Skeletal muscle tissue (tissue), 4 donors: ENCODE results near the gene TNKS1BP1. TPM values are rescaled to one million over a fixed set of nuclear protein-coding genes. Genes with fewer than 3 reads are reported as not detected.
A peak's percentile ranks its signal among the peaks of the same experiment; 100 is the strongest.
"Not testable (repeated sequence)": the region's sequence is repeated elsewhere in the genome, so short reads cannot be mapped to it uniquely, and the experiment has no call there.

Experiments
- H3K27ac ChIP-seq: one replicate; pipeline ENCODE4 v1.7.0; 2013; ENCODE audit warnings: mild to moderate bottlenecking, low read depth, low read length, inconsistent platforms
- H3K27me3 ChIP-seq, 3 donors: one replicate each; pipeline ENCODE4 v1.7.0; 2013; ENCODE audit warnings: low read length in 3 of 3; ENCODE audit not compliant: control insufficient read depth in 3 of 3, insufficient read depth in 3 of 3
- H3K36me3 ChIP-seq, 3 donors: one replicate each; pipeline ENCODE4 v1.7.0; 2013; ENCODE audit warnings: low read length in 3 of 3; ENCODE audit not compliant: control insufficient read depth in 3 of 3, insufficient read depth in 3 of 3
- H3K4me1 ChIP-seq, 3 donors: one replicate each; pipeline ENCODE4 v1.7.0; 2013; ENCODE audit warnings: low read length in 3 of 3, mild to moderate bottlenecking in 3 of 3; ENCODE audit not compliant: control insufficient read depth in 3 of 3, insufficient read depth in 3 of 3
- H3K4me3 ChIP-seq, 3 donors: one replicate each; pipeline ENCODE4 v1.7.0; 2013; ENCODE audit warnings: low read length in 3 of 3
- H3K9ac ChIP-seq, 3 donors: one replicate each; pipeline ENCODE4 v1.7.0; 2013; ENCODE audit warnings: low read length in 3 of 3, mild to moderate bottlenecking in 3 of 3, moderate library complexity in 2 of 3, low read depth in 1 of 3
- H3K9me3 ChIP-seq, 3 donors: one replicate each; pipeline ENCODE4 v1.7.0; 2013; ENCODE audit warnings: low read length in 3 of 3; ENCODE audit not compliant: control insufficient read depth in 3 of 3
- total RNA-seq: library from RNA; depleted of rRNA; stranded (reverse); fragments of >200 nt; gene quantifications from one replicate; pipeline ENCODE4 v1.2.3, GENCODE V29; 2014
- donor health status: Osteomylitis.

TNKS1BP1 gene
- total RNA-seq, 1 donor from 2014 or later: 65.2 TPM

GRCh38 chr11:57283231-57283990 is 41.3 kb downstream of the TNKS1BP1 start:
- H3K4me3 ChIP-seq: no peak overlapping the region
- H3K9ac ChIP-seq: no peak overlapping the region
- H3K36me3 ChIP-seq: no peaks in the 10 kb centered on the region
- no peaks in the 10 kb centered on the region for H3K9me3 ChIP-seq
- H3K27ac ChIP-seq: no peak overlapping the region
- no peaks in the 10 kb centered on the region for H3K27me3 ChIP-seq
- peaks cover 0 to 5% (median under 1%) of the 10 kb centered on the region in 3 donors for H3K4me1 ChIP-seq

- peaks cover 9 to 16% (median 12%) of the 10 kb centered on the region in 3 donors for H3K4me1 ChIP-seq
- H3K36me3 ChIP-seq, H3K27me3 ChIP-seq, H3K27ac ChIP-seq, H3K9me3 ChIP-seq, H3K9ac ChIP-seq, H3K4me3 ChIP-seq: not testable (repeated sequence)
These were observed 43.2 kb downstream of the TNKS1BP1 start for GRCh38 chr11:57281546-57281945.

GRCh38 chr11:57279116-57279515 is 45.6 kb downstream of the TNKS1BP1 start:
- no peak overlapping the region for H3K9ac ChIP-seq

GRCh38 chr11:57278721-57279095 is 46.0 kb downstream of the TNKS1BP1 start:
- no peaks in the 10 kb centered on the region for H3K36me3 ChIP-seq
- peaks cover 9 to 16% (median 13%) of the 10 kb centered on the region in 3 donors for H3K4me1 ChIP-seq
- H3K9ac ChIP-seq: no peak overlapping the region
- peak overlapping the region; percentile 62 for H3K27ac ChIP-seq
- no peaks in the 10 kb centered on the region for H3K9me3 ChIP-seq
- H3K4me3 ChIP-seq: no peak overlapping the region
- no peaks in the 10 kb centered on the region for H3K27me3 ChIP-seq

More at GRCh38 chr11:57279116-57279515, 45.6 kb downstream of the TNKS1BP1 start:
- H3K4me1 ChIP-seq: peaks cover 9 to 16% (median 13%) of the 10 kb centered on the region in 3 donors
- no peaks in the 10 kb centered on the region for H3K9me3 ChIP-seq
- H3K36me3 ChIP-seq: no peaks in the 10 kb centered on the region
- no peak overlapping the region for H3K4me3 ChIP-seq
- H3K27ac ChIP-seq: no peak overlapping the region
- no peaks in the 10 kb centered on the region for H3K27me3 ChIP-seq

- Histone ChIP-seq H3K9ac (peak overlapping the region in 2 of 3 donors; percentile 51 to 63), H3K9me3 (peaks cover 0 to 2% (median 0%) of the 10 kb centered on the region in 3 donors), H3K27ac (peak overlapping the region; percentile 62), H3K27me3 (no peaks in the 10 kb centered on the region), H3K4me3 (peak overlapping the region; percentile 2 to 58 (median 28)), H3K36me3 (no peaks in the 10 kb centered on the region), H3K4me1 (peaks cover 9 to 16% (median 13%) of the 10 kb centered on the region in 3 donors)
These were observed 46.7 kb downstream of the TNKS1BP1 start for GRCh38 chr11:57277845-57278720.

- Histone ChIP-seq H3K9ac (peak overlapping the region in 1 of 3 donors; percentile 51), H3K4me1 (peaks cover 9 to 16% (median 13%) of the 10 kb centered on the region in 3 donors), H3K4me3 (no peak overlapping the region), H3K36me3 (no peaks in the 10 kb centered on the region), H3K27me3 (no peaks in the 10 kb centered on the region), H3K27ac (peak overlapping the region; percentile 68), H3K9me3 (peaks cover 0 to 2% (median 0%) of the 10 kb centered on the region in 3 donors)
These were observed 47.6 kb downstream of the TNKS1BP1 start for GRCh38 chr11:57276971-57277675.

GRCh38 chr11:57276169-57276970 is 48.4 kb downstream of the TNKS1BP1 start:
- peak overlapping the region; percentile 68 for H3K27ac ChIP-seq

GRCh38 chr11:57275582-57275981 is 49.2 kb downstream of the TNKS1BP1 start:
- Histone ChIP-seq H3K36me3 (no peaks in the 10 kb centered on the region), H3K9ac (no peak overlapping the region), H3K9me3 (peaks cover 0 to 2% (median 0%) of the 10 kb centered on the region in 3 donors), H3K4me1 (peaks cover 9 to 16% (median 13%) of the 10 kb centered on the region in 3 donors), H3K27me3 (no peaks in the 10 kb centered on the region), H3K4me3 (no peak overlapping the region), H3K27ac (peak overlapping the region; percentile 68)

More at GRCh38 chr11:57276169-57276970, 48.4 kb downstream of the TNKS1BP1 start:
- Histone ChIP-seq H3K9ac (no peak overlapping the region), H3K27me3 (no peaks in the 10 kb centered on the region), H3K4me3 (no peak overlapping the region), H3K4me1 (peaks cover 9 to 16% (median 13%) of the 10 kb centered on the region in 3 donors), H3K36me3 (no peaks in the 10 kb centered on the region), H3K9me3 (peaks cover 0 to 2% (median 0%) of the 10 kb centered on the region in 3 donors)

- Histone ChIP-seq H3K9me3 (peaks cover 0 to 2% (median 0%) of the 10 kb centered on the region in 3 donors), H3K27me3 (no peaks in the 10 kb centered on the region), H3K27ac (peak overlapping the region; percentile 23), H3K4me3 (no peak overlapping the region), H3K4me1 (peaks cover 9 to 16% (median 13%) of the 10 kb centered on the region in 3 donors), H3K9ac (no peak overlapping the region), H3K36me3 (no peaks in the 10 kb centered on the region)
These were observed 49.8 kb downstream of the TNKS1BP1 start for GRCh38 chr11:57274904-57275498.
